Natural killer cell treated with Interleukin-12 subunit alpha and Interleukin-12 subunit beta and Interleukin-15 and Interleukin-18, amount 100 ng/mL, for 72 hours (primary cell): ENCODE data around the gene COIL. TPM values are rescaled to one million over a fixed set of nuclear protein-coding genes. Genes with fewer than 3 reads are reported as not detected.
"Not testable (repeated sequence)": the region's sequence is repeated elsewhere in the genome, so short reads cannot be mapped to it uniquely, and the experiment has no call there.

Experiments used
- ATAC-seq, 2 donors: fragments of 150-1000 bp; cut with Tn5 transposase in 1 of 2; sonication (Bioruptor Pico), chemical (Tn5 transposase) in 1 of 2; 2 replicates each; pipeline ENCODE4 v1.10.0; 2021
- DNase-seq: peaks from one replicate; pipeline ENCODE4 v3.0.0; 2022; ENCODE audit warnings: low spot score
- H3K27ac Mint-ChIP-seq, 2 donors: 1 replicate in 1 of 2; 2 replicates in 1 of 2; pipeline ENCODE4 v1.8.0; 2022; ENCODE audit warnings: mixed read lengths in 2 of 2, mild to moderate bottlenecking in 1 of 2, moderate library complexity in 1 of 2
- H3K27me3 Mint-ChIP-seq, 2 donors: 1 replicate in 1 of 2; 2 replicates in 1 of 2; pipeline ENCODE4 v1.8.0; 2022; ENCODE audit warnings: mixed read lengths in 2 of 2
- H3K36me3 Mint-ChIP-seq: one replicate; pipeline ENCODE4 v1.8.0; 2022; ENCODE audit warnings: mixed read lengths
- H3K4me1 Mint-ChIP-seq, 2 donors: 1 replicate in 1 of 2; 2 replicates in 1 of 2; pipeline ENCODE4 v1.8.0; 2022; ENCODE audit warnings: low read depth in 2 of 2, mixed read lengths in 2 of 2, mild to moderate bottlenecking in 1 of 2
- H3K4me3 Mint-ChIP-seq: one replicate; pipeline ENCODE4 v1.8.0; 2022; ENCODE audit warnings: mixed read lengths
- H3K9me3 Mint-ChIP-seq: 2 replicates; pipeline ENCODE4 v1.8.0; 2022; ENCODE audit warnings: mixed read lengths
- total RNA-seq, 2 donors: library from RNA; stranded (reverse); gene quantifications; one replicate each; pipeline ENCODE4 v1.2.3, GENCODE V29; 2022

The COIL gene
- total RNA-seq, 2 donors from 2014 or later = 18.5 to 18.9 TPM

GRCh38 chr17:56972111-56972730 is 11.4 kb upstream of the COIL start:
- H3K27me3 Mint-ChIP-seq = peaks cover 11% of the 10 kb centered on the region in 2 donors
- H3K4me1 Mint-ChIP-seq = peaks cover 0 to 2% of the 10 kb centered on the region in 2 donors
- H3K36me3 Mint-ChIP-seq = no peaks in the 10 kb centered on the region
- no peak overlapping the region for H3K4me3 Mint-ChIP-seq
- no peak overlapping the region for H3K27ac Mint-ChIP-seq
- no peaks in the 10 kb centered on the region for H3K9me3 Mint-ChIP-seq
- ATAC-seq (no peak), DNase-seq (no peak)

GRCh38 chr17:56970974-56971373 is 10.1 kb upstream of the COIL start:
- H3K27ac Mint-ChIP-seq = no peak overlapping the region
- H3K36me3 Mint-ChIP-seq = no peaks in the 10 kb centered on the region
- no peak for ATAC-seq
- DNase-seq = no peak
- no peak overlapping the region for H3K4me3 Mint-ChIP-seq
- H3K27me3 Mint-ChIP-seq = peaks cover 11% of the 10 kb centered on the region in 2 donors
- H3K4me1 Mint-ChIP-seq = no peaks in the 10 kb centered on the region
- H3K9me3 Mint-ChIP-seq = no peaks in the 10 kb centered on the region

- Mint-ChIP-seq H3K36me3 (no peaks in the 10 kb centered on the region), H3K27ac (no peak overlapping the region)
Measured at GRCh38 chr17:56966338-56966737, 5.5 kb upstream of the COIL start.

GRCh38 chr17:56965681-56966080 is 4.8 kb upstream of the COIL start:
- not testable (repeated sequence) for DNase-seq, H3K4me1 Mint-ChIP-seq, ATAC-seq, H3K4me3 Mint-ChIP-seq, H3K9me3 Mint-ChIP-seq, H3K36me3 Mint-ChIP-seq, H3K27ac Mint-ChIP-seq, H3K27me3 Mint-ChIP-seq

More at GRCh38 chr17:56966338-56966737, 5.5 kb upstream of the COIL start:
- no peak overlapping the region for H3K4me3 Mint-ChIP-seq
- H3K4me1 Mint-ChIP-seq = no peaks in the 10 kb centered on the region
- peaks cover 0 to 3% of the 10 kb centered on the region in 2 donors for H3K27me3 Mint-ChIP-seq
- no peak for ATAC-seq
- no peak for DNase-seq
- no peaks in the 10 kb centered on the region for H3K9me3 Mint-ChIP-seq

- DNase-seq, H3K4me1 Mint-ChIP-seq, H3K27ac Mint-ChIP-seq, H3K27me3 Mint-ChIP-seq, H3K36me3 Mint-ChIP-seq, H3K4me3 Mint-ChIP-seq, ATAC-seq, H3K9me3 Mint-ChIP-seq: not testable (repeated sequence)
Measured at GRCh38 chr17:56965241-56965640, 4.4 kb upstream of the COIL start.

GRCh38 chr17:56956992-56957391 is 3.9 kb downstream of the COIL start:
- Mint-ChIP-seq H3K4me3 (no peak overlapping the region), H3K4me1 (peaks cover 12 to 18% of the 10 kb centered on the region in 2 donors), H3K27ac (no peak overlapping the region), H3K9me3 (no peaks in the 10 kb centered on the region), H3K27me3 (no peaks in the 10 kb centered on the region), H3K36me3 (no peaks in the 10 kb centered on the region)
- no peak for ATAC-seq
- no peak for DNase-seq

GRCh38 chr17:56949595-56949994 is 11.3 kb downstream of the COIL start:
- no peak for ATAC-seq

GRCh38 chr17:56948491-56948890 is 12.4 kb downstream of the COIL start:
- H3K4me1 Mint-ChIP-seq = peaks cover 4 to 12% of the 10 kb centered on the region in 2 donors
- H3K4me3 Mint-ChIP-seq = no peak overlapping the region
- no peak for DNase-seq
- no peaks in the 10 kb centered on the region for H3K9me3 Mint-ChIP-seq
- ATAC-seq = no peak
- H3K27me3 Mint-ChIP-seq = no peaks in the 10 kb centered on the region
- peaks cover 13% of the 10 kb centered on the region for H3K36me3 Mint-ChIP-seq
- no peak overlapping the region for H3K27ac Mint-ChIP-seq

More at GRCh38 chr17:56949595-56949994, 11.3 kb downstream of the COIL start:
- no peak overlapping the region for H3K27ac Mint-ChIP-seq
- no peaks in the 10 kb centered on the region for H3K27me3 Mint-ChIP-seq
- peaks cover 4 to 7% of the 10 kb centered on the region in 2 donors for H3K4me1 Mint-ChIP-seq
- H3K4me3 Mint-ChIP-seq = no peak overlapping the region
- DNase-seq = no peak
- no peaks in the 10 kb centered on the region for H3K9me3 Mint-ChIP-seq
- H3K36me3 Mint-ChIP-seq = peaks cover 12% of the 10 kb centered on the region

GRCh38 chr17:56947741-56948140 is 13.1 kb downstream of the COIL start:
- Mint-ChIP-seq H3K9me3 (no peaks in the 10 kb centered on the region), H3K36me3 (peaks cover 19% of the 10 kb centered on the region), H3K27ac (no peak overlapping the region), H3K4me3 (no peak overlapping the region), H3K4me1 (peaks cover 4 to 12% of the 10 kb centered on the region in 2 donors), H3K27me3 (no peaks in the 10 kb centered on the region)
- ATAC-seq = no peak
- DNase-seq = no peak

GRCh38 chr17:56945938-56946505 is 14.8 kb downstream of the COIL start:
- Mint-ChIP-seq H3K4me3 (no peak overlapping the region), H3K9me3 (no peaks in the 10 kb centered on the region), H3K27me3 (no peaks in the 10 kb centered on the region), H3K27ac (no peak overlapping the region), H3K36me3 (peaks cover 22% of the 10 kb centered on the region), H3K4me1 (peaks cover 4 to 8% of the 10 kb centered on the region in 2 donors)
- DNase-seq (no peak), ATAC-seq (no peak)

GRCh38 chr17:56943505-56944125 is 17.2 kb downstream of the COIL start:
- Mint-ChIP-seq H3K4me1 (peaks cover 0 to 5% of the 10 kb centered on the region in 2 donors), H3K9me3 (no peaks in the 10 kb centered on the region), H3K36me3 (peaks cover 11% of the 10 kb centered on the region), H3K4me3 (no peak overlapping the region), H3K27me3 (no peaks in the 10 kb centered on the region), H3K27ac (no peak overlapping the region)
- peak in 1 of 2 donors; percentile 46 for ATAC-seq
- DNase-seq = no peak

- H3K4me3 Mint-ChIP-seq = no peak overlapping the region
- peak; percentile 45 to 62 for ATAC-seq
- no peak for DNase-seq
- no peaks in the 10 kb centered on the region for H3K27me3 Mint-ChIP-seq
- peaks cover 7 to 9% of the 10 kb centered on the region in 2 donors for H3K4me1 Mint-ChIP-seq
- peaks cover 28% of the 10 kb centered on the region for H3K36me3 Mint-ChIP-seq
- no peaks in the 10 kb centered on the region for H3K9me3 Mint-ChIP-seq
- no peak overlapping the region for H3K27ac Mint-ChIP-seq
Measured at GRCh38 chr17:56939869-56940484, 20.9 kb downstream of the COIL start.

- H3K27ac Mint-ChIP-seq = peak overlapping the region; percentile 28 to 58
- peaks cover 25% of the 10 kb centered on the region for H3K36me3 Mint-ChIP-seq
- H3K9me3 Mint-ChIP-seq, H3K27me3 Mint-ChIP-seq, ATAC-seq, H3K4me3 Mint-ChIP-seq, DNase-seq: not testable (repeated sequence)
- H3K4me1 Mint-ChIP-seq = peaks cover 17 to 22% of the 10 kb centered on the region in 2 donors
Measured at GRCh38 chr17:56938206-56938605, 22.6 kb downstream of the COIL start.

GRCh38 chr17:56937687-56938086 is 23.2 kb downstream of the COIL start:
- Mint-ChIP-seq H3K4me1 (peaks cover 18 to 23% of the 10 kb centered on the region in 2 donors), H3K27ac (peak overlapping the region; percentile 28 to 58), H3K9me3 (no peaks in the 10 kb centered on the region), H3K36me3 (peaks cover 22% of the 10 kb centered on the region), H3K4me3 (no peak overlapping the region), H3K27me3 (no peaks in the 10 kb centered on the region)
- no peak for DNase-seq
- ATAC-seq = no peak
